Dedifferentiated amniotic fluid mesenchymal stem cell (primary cell): ENCODE measurements around the gene PCIF1.
A peak's percentile ranks its signal among the peaks of the same experiment; 100 is the strongest.
"Not testable (repeated sequence)": the region's sequence is repeated elsewhere in the genome, so short reads cannot be mapped to it uniquely, and the experiment has no call there.

Experiments
- DNase-seq: peaks from one replicate; pipeline ENCODE4 v3.0.0-alpha.2; 2016; ENCODE audit errors: extremely low spot score

The PCIF1 gene

DNA sequence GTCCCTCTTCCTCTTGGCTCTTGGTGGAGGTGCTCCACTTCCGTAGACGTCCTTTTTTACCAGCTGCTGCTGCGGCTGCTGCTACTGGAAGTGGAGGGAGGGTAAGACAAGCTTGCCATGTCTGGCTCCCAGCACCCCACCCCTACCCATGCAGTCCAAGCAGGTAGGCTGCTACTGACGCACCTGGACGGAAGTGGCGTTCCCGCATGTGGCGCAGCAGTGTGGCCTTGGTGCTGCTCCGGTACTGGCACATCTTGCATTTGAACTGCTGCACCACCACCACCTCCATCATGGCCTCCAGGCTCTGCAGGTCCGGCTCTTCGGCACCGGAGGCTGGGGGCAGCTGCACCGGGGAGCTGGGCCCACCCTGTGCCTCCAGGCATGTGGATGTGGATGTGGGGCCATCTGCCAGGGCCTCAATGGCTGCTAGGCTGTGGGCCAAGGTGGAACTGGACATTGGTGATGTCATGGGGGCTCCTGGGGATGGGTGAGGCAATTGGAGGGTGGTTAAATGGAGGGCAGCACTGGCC, 33.1 kb downstream of the PCIF1 start:
- no peak for DNase-seq

DNA sequence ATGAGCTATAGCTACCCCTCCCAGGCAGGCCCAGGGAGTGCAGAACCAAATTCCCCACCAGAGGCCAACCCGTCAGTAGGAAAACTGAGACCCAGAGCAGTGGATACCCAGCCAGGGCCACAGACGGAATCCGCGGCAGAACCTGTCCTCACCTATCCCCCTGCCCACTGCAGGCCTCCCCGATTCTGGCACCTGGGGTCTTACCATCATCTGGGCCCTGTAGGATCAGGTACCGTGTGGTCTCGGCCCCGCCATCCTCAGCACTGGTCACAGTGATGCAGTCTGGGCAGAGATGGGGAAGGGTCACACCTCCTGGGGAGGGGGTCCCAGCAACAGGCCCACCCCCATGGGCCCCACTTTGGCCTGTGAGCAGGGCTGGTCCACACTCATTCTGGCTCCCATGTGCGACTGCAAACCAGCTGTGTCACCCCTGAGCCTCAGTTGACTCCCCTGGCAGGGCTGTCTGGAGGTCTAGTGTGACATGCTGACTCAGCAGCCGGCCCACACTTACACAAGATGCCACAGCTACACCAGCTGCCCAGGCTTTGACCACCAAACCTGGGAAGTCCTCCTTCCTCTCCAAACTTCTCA, 33.7 kb downstream of the PCIF1 start:
- no peak for DNase-seq

DNA sequence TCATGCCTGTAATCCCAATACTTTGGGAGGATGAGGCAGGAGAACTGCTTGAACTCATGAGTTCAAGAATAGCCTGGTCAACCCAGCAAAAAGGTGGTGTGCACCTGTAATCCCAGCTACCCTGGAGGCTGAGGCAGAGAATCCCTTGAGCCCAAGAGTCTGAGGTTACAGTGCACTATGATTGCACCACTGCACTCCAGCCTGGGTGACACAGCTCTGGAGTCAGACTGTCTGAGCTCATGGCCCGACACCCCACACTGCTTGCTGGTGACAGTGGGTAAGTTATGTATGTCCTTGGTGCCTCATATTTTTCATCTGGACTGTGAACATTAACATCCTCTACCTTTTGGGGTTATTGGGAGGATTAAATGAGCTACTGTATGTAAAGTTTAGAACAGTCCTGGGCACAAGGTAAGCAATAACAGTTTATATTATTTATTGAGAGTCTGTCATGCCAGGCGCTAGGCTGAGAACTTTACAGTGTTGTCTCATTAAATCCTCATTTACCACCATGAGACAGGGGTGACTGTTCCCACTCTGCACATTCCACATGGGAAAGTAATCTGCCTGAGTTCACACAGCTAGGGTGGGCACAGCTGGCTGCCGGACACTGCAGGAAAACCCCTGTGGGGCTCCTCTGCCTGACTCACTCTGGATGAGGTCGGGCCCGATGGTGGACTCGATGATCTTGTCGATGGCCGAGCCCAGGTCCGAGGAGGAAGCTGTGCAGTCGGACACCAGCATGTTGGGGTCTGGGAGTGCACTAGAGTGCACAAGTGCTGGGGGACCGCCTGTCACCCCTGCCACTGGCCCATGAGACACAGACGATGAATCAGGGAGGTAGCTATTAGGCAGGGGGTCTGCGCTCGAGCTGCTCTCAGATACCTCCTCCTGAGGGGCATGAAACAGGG, 34.6 kb downstream of the PCIF1 start:
- no peak for DNase-seq

DNA sequence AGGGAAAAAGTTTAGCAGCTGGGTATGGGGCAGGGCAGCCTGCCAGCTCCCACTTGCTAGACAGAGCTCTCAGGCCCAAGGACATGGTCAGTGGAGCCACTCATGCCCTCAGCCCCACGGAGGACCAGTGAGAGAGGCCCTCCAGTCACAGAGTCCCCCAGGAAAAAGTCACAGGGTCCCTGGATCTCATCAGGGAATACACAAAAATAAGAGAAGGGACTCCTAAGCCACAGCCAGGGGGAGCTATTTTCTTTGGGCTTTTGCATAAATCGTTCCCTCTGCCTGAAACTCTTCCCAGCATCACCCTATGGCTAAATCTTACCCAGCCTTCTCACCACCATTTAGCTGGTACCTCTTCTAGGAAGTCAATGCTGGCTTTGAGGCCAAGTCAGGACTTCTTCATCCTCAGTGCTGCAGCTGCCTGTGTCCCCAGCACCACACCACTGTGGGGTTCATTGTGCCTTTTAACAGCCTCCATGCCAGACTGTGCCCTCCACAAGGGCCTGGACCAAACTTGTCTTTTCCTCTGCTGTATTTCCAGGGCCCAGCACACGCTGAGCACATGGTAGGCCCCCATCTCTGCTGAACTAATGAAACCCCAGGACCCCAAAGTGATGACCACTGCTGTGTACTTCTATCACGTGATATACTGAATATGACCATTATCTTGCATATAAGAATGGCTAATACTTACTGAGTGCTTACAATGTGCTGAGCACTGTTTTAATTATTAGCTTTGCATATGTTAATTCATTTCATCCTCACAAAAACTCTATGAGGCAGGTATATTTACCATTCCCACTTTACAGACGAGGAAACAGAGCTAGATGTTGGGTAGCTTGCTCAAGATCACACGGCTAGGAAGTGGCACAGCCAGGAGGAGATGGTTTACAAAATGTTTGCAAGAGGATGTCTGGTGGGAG, 35.5 kb downstream of the PCIF1 start:
- peak; percentile 40 for DNase-seq

DNA sequence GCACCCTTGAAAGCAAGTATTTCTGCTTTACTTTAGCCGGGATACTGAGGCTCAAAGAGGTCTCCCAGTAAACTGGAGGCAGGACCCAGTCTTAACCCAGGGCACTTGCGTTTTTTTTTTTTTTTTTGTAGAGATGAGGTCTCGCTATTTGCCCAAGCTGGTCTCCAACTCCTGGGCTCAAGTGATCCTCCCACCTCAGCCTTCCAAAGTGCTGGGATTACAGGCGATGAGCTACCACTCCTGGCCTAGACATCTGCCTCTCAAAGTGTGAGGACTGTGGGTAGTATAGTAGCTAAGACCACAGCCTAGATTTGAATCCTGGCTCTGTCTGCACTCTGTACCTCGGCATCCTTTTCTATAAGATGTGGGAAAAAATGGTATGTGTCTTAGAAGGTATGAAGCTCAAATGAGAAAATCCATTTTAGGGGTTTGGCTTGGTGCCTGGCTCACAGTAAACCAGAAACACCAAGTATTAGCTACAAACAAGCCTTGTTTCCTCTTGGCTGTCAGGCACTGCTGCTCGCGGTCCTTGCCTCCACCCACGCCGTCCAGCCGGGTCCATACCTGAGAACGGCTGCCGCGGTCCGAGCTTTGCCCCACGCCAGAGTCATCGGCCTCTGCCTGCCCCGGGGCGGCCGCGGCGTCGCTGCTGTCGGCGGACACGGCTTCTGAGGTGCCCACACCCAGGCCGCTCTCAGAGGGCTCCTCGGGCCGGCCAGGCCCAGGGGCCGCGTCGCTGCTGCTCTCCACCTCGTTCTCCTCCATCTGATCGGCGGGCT, 36.4 kb downstream of the PCIF1 start:
- no peak for DNase-seq

DNA sequence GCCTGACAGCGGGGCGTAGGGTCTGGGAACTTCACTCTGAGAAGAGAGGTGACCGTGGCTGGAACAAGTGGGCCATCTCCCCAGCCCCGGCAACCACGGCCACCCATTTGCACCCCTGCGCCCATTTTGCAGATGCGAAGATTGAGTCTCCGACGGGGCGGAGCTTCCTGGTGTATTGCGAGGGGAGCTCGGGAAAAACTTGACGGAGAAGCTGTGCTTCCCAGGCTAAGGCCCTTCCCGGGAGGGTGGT, 36.9 kb downstream of the PCIF1 start:
- DNase-seq, result no peak

DNA sequence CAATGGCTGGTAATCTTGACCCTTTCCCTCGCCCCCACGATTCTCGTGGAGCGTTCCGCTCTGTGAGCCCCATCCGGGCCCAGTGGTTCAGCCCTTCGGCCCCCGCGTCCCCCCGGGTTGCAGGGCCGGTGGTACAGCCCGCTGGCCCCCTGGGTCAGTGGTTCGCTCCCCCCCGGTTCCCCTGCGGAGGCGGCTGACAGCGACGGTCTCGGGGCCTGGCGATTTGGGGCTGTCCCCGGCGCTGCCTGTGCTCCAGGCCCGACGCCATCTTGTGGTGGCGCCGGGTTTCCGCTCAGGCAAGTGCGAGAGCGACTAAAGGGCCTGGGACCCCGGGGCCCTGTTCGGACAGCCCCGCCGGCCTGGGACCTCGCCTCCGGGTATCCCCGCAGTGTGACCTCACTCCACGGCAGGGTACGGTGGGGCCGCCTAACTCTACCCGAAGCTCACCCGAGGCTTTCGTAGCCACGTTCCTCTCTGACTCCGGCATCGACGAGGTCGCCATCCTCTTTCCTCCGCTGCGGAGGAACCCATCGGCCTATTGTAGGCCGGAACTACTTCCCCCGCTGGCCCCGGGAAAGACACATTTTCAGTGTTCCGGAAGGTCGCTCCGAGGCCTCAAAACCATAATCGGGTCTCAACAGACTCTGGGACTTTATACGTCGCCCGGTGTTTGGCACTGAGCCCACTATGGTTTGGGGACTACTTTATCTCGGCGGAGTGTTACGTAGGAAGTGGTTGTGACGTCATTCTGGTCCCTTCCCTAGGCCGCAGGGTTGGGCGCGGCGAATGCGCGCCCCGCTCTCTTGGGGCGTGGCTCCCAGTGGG, 37.4 kb downstream of the PCIF1 start, which contains the start of gene ZNF335:
ZNF335 (minus strand) TSS at position 529 of the 825 bp plus-strand sequence. CDS start 793 bp downstream, outside the sequence.
- DNase-seq, result peak; percentile 90

DNA sequence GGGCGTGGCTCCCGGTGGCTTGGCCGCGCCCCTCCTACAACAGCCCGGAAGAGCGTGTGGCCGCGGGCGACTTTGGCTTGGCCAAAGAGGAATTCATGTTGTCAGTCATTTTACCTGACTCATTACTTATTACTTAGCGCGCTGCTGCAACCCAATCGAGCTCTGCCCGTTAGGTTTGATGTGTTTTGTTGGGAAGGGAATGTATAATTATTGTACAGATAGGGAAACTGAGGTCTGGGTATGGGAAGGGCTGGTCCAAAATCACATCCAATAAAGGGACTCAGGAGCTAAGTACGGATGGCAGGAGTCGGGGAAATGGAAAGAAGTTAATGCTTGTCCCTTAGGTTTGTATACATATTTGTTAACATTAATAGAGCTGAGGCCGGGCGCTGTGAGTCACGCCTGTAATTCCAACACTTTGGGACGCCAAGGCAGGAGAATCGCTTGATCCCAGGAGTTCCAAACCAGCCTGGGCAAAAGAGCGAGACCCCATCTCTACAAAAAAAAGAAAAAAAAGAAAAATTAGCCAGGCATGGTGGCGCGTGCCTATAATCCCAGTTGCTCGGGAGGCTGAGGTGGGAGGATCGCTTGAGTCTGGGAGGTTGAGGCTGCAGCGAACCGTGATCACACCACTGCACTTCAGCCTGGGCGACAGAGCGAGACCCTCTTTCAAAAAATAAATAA, 38.2 kb downstream of the PCIF1 start:
- no peak for DNase-seq

DNA sequence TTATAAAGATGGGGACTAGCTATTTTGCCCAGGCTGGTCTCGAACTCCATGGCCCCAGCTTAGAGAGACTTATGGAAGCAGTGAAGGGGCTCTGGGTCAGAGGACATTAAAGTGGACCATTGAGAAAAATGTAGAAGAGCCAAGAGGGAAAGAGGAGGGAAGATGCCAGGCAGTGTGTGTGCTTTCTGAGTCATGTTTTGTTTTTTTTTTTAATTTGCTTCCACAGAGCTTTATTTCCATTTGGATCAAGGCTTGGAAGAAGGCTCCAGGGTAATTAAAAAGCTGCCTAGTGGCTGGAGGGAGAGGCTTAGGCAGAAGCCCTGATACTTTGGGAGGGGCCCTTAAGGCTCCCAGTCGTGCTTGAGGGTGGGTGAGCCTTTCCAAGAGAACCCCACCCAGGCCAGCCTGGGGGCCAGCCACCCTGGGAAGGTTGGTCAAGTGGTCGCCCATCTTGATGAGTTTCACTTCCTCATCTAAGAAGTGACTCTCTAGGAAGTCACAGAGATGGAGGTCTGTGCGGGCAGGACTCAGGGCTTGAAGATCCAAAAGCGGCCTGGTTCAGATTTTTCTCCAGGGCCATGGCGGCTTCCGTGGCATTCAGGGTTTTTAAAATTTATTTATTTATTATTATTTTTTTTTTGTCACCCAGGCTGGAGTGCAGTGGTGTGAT, 40.5 kb downstream of the PCIF1 start:
- no peak for DNase-seq

DNA sequence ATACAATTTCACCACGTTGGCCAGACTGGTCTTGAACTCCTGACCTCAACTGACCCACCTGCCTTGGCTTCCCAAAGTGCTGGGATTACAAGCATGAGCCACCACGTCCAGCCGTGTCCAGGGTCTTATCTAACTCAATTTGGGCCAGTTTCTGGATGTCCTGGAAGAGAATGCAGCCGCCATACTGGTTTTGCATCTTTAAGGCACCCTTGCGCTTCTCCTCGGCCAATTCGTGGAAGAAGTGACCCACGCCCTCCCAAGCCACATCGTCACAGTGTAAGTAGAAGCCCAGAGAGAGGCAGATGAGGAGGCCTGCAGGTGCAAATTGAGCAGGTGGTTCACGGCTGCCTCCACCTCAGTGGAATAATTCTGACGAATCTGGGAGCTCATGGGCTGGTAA, 41.2 kb downstream of the PCIF1 start:
- DNase-seq, result no peak

DNA sequence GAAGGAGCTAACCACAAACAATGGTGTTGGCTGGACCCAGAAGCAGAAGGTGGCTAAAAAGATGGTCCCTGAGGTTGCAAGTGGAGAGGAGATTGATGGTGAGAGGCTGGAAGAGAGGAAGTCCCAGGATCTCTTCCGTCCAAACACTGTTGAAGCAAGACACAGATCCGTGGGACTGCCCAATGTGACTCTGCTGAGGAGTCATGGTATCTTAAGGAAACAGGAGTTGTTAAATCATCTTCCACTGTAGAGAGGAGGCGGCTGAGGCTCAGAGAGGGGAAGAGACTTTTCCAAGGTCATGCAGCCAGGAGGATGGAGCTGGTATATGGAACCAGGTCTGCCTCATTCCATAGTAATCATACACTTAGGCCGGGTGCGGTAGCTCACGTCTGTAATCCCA, 41.6 kb downstream of the PCIF1 start:
- no peak for DNase-seq

DNA sequence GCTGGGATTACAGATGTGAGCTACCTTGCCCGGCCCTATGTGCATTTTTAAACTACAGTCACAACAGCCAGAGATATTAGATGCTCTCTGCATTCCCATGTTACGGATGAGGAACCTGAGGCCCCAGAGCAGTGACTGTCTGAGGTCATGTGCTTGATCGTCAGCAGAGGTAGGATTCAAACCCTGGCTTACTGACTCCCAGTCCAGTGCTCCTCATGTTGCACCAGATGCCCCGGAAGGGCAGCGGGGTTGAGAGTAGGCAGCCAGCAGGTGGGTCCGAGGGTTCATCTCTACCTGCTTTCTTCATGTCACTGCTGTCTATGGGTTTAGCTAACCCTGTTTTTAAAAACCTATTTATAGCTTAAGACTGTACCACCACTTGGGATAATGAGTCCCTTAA, 46.8 kb downstream of the PCIF1 start:
- DNase-seq, result no peak

DNA sequence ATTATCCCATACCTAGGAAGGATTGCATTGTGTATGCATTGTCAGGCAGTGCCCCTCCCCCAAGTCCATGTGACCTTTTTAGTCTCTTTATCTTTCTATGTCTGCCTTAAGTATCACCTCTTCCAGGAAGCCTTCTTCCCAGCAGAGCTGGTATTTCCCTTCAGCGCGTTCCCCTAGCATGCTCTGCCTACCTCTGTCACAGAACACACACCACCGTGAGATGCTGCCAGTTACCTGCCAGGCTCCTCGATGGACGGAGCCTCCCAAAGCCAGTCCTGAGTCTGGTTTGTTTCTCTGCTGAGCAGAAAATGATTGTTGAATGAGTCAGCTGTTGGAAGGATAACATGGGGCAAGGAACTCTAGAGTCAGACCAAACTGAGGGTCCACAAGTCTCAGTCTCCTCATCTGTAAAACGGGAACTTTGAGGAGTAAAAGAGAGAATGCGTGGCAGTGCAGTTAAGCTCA, 48.8 kb downstream of the PCIF1 start:
- no peak for DNase-seq

DNA sequence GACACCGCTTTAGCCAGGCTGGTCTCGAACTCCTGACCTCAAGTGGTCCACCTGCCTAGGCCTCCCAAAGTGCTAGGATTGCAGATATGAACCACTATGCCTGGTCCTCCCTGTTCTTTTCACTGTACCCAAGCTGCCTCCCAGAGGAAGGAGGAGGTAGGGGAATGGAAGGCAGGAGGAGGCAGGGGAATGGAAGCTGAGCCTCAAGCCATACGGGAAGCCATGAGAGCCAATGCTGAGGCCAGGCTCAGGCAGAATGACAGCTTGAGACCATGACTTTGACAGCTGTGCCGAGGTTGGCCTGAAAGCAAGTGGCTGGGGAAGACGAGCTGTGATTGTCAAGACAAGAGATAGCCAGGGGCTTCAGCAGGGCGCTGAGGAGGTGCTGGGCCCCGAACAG, 51.1 kb downstream of the PCIF1 start:
- no peak for DNase-seq

DNA sequence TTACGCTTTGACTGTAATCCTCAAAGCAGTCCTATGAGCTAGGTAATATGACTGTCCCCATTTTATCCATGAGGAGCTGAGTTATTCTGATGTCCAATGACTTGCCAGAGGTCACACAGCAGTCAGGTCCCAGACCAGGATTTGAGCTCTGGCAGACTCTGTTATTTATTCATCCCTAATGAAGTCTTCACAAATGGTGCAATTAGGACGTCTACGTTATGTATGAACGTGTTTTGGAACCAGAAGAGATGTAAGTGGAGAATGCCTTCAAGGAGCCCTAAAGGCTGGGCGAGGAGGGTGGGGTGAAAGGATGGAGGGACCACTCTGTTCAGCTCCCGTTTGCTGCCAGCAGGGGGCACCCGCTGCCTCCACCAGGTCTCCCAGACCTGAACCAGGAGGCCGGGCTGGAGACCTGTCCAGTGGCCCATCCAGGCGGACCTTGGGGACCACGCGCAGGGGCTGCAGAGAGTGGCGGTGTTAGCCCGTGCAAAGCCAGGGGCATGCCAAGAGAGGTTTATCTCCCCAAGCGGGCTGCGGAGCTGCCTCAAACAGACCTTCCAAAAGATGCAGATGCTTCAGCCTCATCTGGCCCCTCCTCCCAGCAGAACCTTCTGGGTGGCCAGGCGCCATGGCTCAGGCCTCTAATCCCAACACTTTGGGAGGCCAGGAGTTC, 52.8 kb downstream of the PCIF1 start:
- no peak for DNase-seq

DNA sequence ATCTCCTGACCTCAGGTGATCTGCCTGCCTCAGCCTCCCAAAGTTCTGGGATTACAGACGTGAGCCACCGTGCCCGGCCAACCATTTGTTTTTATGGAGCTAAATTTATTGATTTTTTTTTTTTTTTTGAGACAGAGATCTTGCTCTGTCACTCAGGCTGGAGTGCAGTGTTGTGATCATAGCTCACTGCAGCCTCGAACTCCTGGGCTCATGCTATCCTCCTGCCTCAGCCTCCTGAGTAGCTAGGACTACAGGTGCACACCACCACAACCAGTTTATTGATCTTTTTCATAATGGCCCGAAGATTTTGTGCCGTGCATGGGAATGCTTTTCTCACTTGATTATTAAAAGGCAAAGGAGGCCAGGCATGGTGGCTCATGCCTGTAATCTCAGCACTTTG, 54.3 kb downstream of the PCIF1 start:
- DNase-seq, result not testable (repeated sequence)

DNA sequence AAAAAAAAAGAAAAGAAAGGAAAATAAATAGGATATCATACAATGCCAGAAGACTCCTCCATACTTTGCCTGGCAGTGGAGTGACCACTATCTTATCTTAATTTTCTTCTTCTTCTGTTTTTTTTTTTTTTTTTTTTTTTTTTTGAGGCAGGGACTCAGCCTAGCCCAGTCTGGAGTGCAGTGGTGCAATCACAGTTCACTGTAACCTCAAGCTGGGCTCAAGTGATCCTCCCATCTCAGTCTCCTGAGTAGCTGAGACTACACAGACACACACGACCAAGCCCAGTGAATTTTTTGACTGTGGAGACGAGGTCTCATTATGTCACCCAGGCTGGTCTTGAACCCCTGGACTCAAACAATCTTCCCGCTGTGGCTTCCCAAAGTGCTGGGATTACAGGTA, 57.1 kb downstream of the PCIF1 start:
- no peak for DNase-seq

DNA sequence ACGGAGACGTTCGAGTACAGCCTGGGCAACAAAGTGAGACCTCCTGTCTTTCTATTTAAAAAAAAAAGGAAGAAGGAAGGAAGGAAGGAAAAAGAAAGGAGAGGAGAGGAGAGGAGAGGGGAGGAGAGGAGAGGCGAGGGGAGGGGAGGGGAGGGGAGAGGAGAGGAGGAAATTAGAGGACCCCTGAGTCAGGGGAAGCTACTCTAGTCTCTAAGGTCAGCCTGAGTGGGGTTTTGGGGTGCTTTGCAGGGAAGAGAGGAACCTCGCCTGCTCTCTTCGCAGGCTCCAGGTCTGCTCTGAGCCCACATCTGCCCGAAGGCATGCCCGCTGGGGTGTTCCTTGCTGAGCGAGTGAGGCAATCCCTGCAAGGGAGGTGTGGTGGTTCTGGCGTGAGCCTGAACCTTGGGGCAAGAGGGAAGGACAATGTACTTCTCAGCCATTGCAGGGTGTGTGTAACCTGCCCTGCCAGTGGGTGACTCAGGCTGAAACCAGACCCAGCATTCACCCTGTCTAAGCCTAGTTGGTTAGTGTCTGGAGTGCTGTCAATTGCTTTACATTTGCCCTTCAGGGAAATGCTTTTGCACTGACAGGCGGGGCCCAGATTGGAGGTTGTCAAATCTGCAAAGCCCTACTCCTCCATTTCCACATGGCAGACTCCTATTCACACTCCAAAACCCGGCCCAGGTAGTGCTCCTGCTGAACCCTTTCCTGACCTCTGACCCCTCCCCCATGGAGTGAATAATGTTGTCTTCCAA, 58.9 kb downstream of the PCIF1 start:
- DNase-seq, result peak; percentile 49
